Heart right ventricle (tissue), 16 donors: ENCODE measurements around the gene SELENOM. TPM values are rescaled to one million over a fixed set of nuclear protein-coding genes. Genes with fewer than 3 reads are reported as not detected.

Experiments
- ATAC-seq, 8 donors: fragments of 200-7000 bp; cut with Tn5 transposase; one replicate each; pipeline ENCODE4 v1.9.1; 2020; ENCODE audit warnings: mild to moderate bottlenecking in 8 of 8, moderate library complexity in 8 of 8, moderate number of reproducible peaks in 1 of 8
- DNase-seq, 2 donors: peaks; one replicate each; pipeline ENCODE4 v3.0.0-alpha.2; 2020
- H3K27ac ChIP-seq, 10 donors: fragments of 200-600 bp; sonication (generic) in 2 of 10; one replicate each; pipeline versions ENCODE4 v1.5.0 to v1.8.0; 2020 to 2022; ENCODE audit warnings: mild to moderate bottlenecking in 3 of 10
- H3K27me3 ChIP-seq, 7 donors: fragments of 200-600 bp; one replicate each; pipeline ENCODE4 v1.8.0; 2021 to 2022; ENCODE audit warnings: mild to moderate bottlenecking in 2 of 7
- H3K36me3 ChIP-seq, 9 donors: fragments of 200-600 bp; sonication (generic) in 1 of 9; one replicate each; pipeline versions ENCODE4 v1.5.0 to v1.8.0; 2020 to 2022; ENCODE audit warnings: mild to moderate bottlenecking in 2 of 9
- H3K4me1 ChIP-seq, 9 donors: fragments of 200-600 bp; sonication (generic) in 1 of 9; one replicate each; pipeline versions ENCODE4 v1.5.0 to v1.8.0; 2020 to 2022; ENCODE audit warnings: mild to moderate bottlenecking in 4 of 9
- H3K4me3 ChIP-seq, 10 donors: fragments of 200-600 bp; sonication (generic) in 2 of 10; one replicate each; pipeline versions ENCODE4 v1.5.0 to v1.8.0; 2020 to 2022; ENCODE audit warnings: mild to moderate bottlenecking in 7 of 10, moderate library complexity in 2 of 10
- H3K9me3 ChIP-seq, 11 donors: fragments of 200-600 bp in 10 of 11; sonication (generic) in 2 of 11; one replicate each; pipeline versions ENCODE4 v1.5.0 to v1.8.0; 2013 to 2022; ENCODE audit warnings: mild to moderate bottlenecking in 2 of 11, control low read depth in 1 of 11, moderate library complexity in 1 of 11
- WGBS, 2 donors: extraction: QIAGEN DNeasy Blood & Tissue Kit; methylation state at CpG; one replicate each; pipeline ENCODE4 v1.1.7; 2013; ENCODE audit warnings: inconsistent platforms in 1 of 2; 5-methylcytosine and 5-hydroxymethylcytosine counted together
- intact Hi-C, 10 donors: fragments of 100-400 bp; cut with DNase I; formaldehyde crosslinking; loops; one replicate each; pipeline versions ENCODE4 v1.11.1 to v1.14.2; 2022
- polyA plus RNA-seq, 2 donors: library from polyadenylated mRNA; stranded (reverse); fragments of 200-250 nt; gene quantifications; one replicate each; pipeline ENCODE4 v1.2.3, GENCODE V29; 2013
- total RNA-seq, 10 donors: library from RNA; stranded (reverse); fragmentation: NEBNext Ultra II Directional in 3 of 10; extraction: Animal tissue kit (Norgen Biotek cat#: 25700) in 3 of 10; gene quantifications; one replicate each; pipeline versions ENCODE4 v1.2.1 to v1.2.4, GENCODE V29; 2021 to 2023
- TF ChIP-seq, protein P1 (sequence below), 9 donors: fragments of 200-600 bp; sonication (generic) in 2 of 9; IDR thresholded peaks; one replicate each; pipeline versions ENCODE4 v1.5.0 to v1.8.0; 2021 to 2022; ENCODE audit warnings: antibody characterized with exemption in 9 of 9, mild to moderate bottlenecking in 5 of 9, moderate library complexity in 1 of 9
- donor health status: Arrhythmogenic right ventricular cardiomyopathy.
- donor health status: ischemic (EF 13 %, LVEDD 7.1; RV severe dilation, severe dysfunction).
- donor health status: healthy with polysubstance abuse.
- donor health status: DM: no; HTN: yes; CAD: no.
- donor health status: DM: no; HTN: no; CAD: no.
- donor health status: ischemic (EF 25% LVEDD 6.9; RV normal size, moderate dysfunction).
- donor health status: ischemic (EF 25% LVEDD 5.7; RV mildly dilated, moderate dysfunction).
- donor health status: healthy.
- donor health status: DM: yes; HTN: yes; CAD: no.
- donor health status: Ischemic cardiomyopathy.
- donor health status: ischemic (EF 35%, LVEDD 5.7; RV mildly dilated, moderate dysfunction).
- donor health status: nonischemic (EF 11% LVEDD 7.7; RV severe dilation, severe dysfunction).
- donor health status: DM: yes; HTN: yes; CAD: no.
- donor health status: PGD.
- donor health status: ischemic (EF 29% LVEDD 5.4; RV normal size, mild dysfunction).
- donor health status: nonischemic (EF 23%, LVEDD 6.1; RV moderate dilation, normal function).

SELENOM gene
- total and polyA plus RNA-seq, 12 donors, result 21.5 to 134 (median 47.2) TPM

DNA sequence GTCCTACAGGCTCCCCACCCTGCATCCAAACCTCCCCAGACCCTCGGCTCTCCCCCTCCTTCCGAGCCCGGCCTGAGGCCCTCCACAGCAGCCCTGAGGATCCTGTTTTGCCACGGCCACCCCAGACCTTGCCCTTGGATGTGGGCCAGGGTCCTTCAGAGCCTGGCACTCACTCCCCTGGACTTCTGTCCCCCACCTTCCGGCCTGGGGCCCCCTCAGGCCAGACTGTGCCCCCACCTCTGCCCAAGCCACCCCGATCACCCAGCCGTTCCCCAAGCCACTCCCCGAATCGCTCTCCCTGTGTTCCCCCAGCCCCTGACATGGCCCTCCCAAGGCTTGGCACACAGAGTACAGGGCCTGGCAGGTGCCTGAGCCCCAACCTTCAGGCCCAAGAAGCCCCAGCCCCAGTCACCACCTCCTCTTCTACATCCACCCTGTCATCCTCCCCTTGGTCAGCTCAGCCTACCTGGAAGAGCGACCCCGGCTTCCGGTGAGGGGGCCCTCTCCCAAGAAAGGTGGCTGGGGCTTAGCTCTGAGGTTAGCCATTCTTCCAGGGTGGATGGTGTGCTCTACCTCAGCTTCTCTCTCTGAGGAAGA, 18.3 kb upstream of the SELENOM start:
- H3K27me3 ChIP-seq, result no peaks in the 10 kb centered on the region
- WGBS, 2 donors, result 80 to 83% methylated on average over 12 of the region's 12 CpGs
- H3K36me3 ChIP-seq, result peaks cover 0 to 17% (median 0%) of the 10 kb centered on the region in 9 donors
- no peak overlapping the region for H3K4me3 ChIP-seq
- intact Hi-C loops, result no loop called here
- H3K4me1 ChIP-seq, result peaks cover 3 to 25% (median 13%) of the 10 kb centered on the region in 9 donors
- no peak overlapping the region for H3K27ac ChIP-seq
- DNase-seq, result no peak
- ATAC-seq, result no peak
- no peaks in the 10 kb centered on the region for H3K9me3 ChIP-seq
- TF ChIP-seq, protein P1, sequence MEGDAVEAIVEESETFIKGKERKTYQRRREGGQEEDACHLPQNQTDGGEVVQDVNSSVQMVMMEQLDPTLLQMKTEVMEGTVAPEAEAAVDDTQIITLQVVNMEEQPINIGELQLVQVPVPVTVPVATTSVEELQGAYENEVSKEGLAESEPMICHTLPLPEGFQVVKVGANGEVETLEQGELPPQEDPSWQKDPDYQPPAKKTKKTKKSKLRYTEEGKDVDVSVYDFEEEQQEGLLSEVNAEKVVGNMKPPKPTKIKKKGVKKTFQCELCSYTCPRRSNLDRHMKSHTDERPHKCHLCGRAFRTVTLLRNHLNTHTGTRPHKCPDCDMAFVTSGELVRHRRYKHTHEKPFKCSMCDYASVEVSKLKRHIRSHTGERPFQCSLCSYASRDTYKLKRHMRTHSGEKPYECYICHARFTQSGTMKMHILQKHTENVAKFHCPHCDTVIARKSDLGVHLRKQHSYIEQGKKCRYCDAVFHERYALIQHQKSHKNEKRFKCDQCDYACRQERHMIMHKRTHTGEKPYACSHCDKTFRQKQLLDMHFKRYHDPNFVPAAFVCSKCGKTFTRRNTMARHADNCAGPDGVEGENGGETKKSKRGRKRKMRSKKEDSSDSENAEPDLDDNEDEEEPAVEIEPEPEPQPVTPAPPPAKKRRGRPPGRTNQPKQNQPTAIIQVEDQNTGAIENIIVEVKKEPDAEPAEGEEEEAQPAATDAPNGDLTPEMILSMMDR (IDR thresholded peaks at IDR 0.05), result no peak

DNA sequence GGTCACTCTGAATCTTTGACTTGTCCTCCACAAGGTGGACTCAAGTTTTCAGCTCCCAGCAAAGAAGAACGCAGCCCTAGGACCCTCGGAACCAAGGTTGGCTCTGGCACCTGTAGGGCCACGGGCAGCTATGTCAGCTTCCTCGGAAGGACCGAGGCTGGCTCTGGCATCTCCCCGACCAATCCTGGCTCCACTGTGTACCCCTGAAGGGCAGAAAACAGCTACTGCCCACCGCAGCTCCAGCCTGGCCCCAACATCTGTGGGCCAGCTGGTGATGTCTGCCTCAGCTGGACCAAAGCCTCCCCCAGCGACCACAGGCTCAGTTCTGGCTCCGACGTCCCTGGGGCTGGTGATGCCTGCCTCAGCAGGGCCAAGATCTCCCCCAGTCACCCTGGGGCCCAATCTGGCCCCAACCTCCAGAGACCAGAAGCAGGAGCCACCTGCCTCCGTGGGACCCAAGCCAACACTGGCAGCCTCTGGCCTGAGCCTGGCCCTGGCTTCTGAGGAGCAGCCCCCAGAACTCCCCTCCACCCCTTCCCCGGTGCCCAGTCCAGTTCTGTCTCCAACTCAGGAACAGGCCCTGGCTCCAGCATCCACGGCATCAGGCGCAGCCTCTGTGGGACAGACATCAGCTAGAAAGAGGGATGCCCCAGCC, 17.6 kb upstream of the SELENOM start:
- Histone ChIP-seq H3K4me3 (no peak overlapping the region), H3K27me3 (no peaks in the 10 kb centered on the region), H3K4me1 (peaks cover 3 to 32% (median 16%) of the 10 kb centered on the region in 9 donors), H3K36me3 (peaks cover 0 to 11% (median 0%) of the 10 kb centered on the region in 9 donors), H3K9me3 (no peaks in the 10 kb centered on the region), H3K27ac (no peak overlapping the region)
- TF ChIP-seq, protein P1 (IDR thresholded peaks at IDR 0.05), result no peak
- WGBS, 2 donors, result 76 to 83% methylated on average over 14 of the region's 14 CpGs
- intact Hi-C loops, result no loop called here
- no peak for DNase-seq
- ATAC-seq, result no peak

DNA sequence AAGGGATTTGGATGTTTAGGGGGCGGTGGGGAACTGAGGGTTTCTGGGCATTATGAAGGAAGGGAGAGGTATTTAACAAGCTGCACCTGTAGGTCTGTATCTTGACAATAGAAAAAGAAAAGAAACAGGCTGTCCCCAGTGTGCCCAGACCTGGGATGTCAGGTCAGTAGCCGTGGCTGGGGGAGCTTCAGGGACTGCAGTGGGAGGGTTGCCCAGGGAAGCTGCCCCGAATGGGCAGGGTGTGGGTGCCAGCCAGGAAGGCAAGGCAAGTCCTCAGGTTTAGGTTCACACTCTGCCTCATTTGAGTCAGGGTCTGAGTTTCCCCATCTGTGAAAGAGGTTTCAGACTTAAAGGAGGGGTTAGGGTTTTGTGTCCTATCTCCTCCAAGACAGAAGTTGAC, 16.9 kb upstream of the SELENOM start:
- intact Hi-C loops, result no loop called here
- 70 to 72% methylated on average over 3 of the region's 3 CpGs for WGBS, 2 donors
- H3K4me1 ChIP-seq, result peaks cover 3 to 38% (median 20%) of the 10 kb centered on the region in 9 donors
- H3K9me3 ChIP-seq, result no peaks in the 10 kb centered on the region
- H3K27me3 ChIP-seq, result no peaks in the 10 kb centered on the region
- TF ChIP-seq, protein P1 (IDR thresholded peaks at IDR 0.05), result no peak
- ATAC-seq (no peak), DNase-seq (no peak)
- H3K4me3 ChIP-seq, result no peak overlapping the region
- no peak overlapping the region for H3K27ac ChIP-seq
- peaks cover 0 to 6% (median 0%) of the 10 kb centered on the region in 9 donors for H3K36me3 ChIP-seq

DNA sequence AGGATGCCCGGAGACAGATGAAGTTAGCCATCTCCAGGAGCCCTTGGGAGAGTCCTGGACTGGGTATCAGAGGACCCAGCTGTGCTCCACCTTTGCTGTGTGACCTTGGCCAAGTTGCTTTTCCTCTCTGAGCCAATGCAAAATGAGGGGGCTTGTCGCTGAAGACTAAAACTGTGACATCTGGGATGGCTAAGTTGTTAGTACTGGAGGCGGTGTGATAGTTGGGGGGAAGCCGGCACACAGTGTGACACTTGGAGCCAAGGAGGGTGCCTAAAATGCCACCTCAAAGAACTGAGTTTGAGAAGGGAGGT, 15.9 kb upstream of the SELENOM start:
- Histone ChIP-seq H3K27me3 (no peaks in the 10 kb centered on the region), H3K4me3 (peak overlapping the region; percentile 30 to 63 (median 52)), H3K9me3 (no peaks in the 10 kb centered on the region), H3K4me1 (peaks cover 3 to 48% (median 27%) of the 10 kb centered on the region in 9 donors), H3K36me3 (peaks cover 0 to 1% (median 0%) of the 10 kb centered on the region in 9 donors), H3K27ac (peak overlapping the region in 8 of 10 donors; percentile 70 to 87 (median 81))
- TF ChIP-seq, protein P1 (IDR thresholded peaks at IDR 0.05), result no peak
- WGBS, 2 donors, result 56 to 65% methylated on average over 4 of the region's 4 CpGs
- peak in 1 of 8 donors; percentile 5 for ATAC-seq
- no peak for DNase-seq
- intact Hi-C loops, result no loop called here
